GM21737 (cell line): ENCODE measurements around the gene MYH16.
A peak's percentile ranks its signal among the peaks of the same experiment; 100 is the strongest.
"Not testable (repeated sequence)": the region's sequence is repeated elsewhere in the genome, so short reads cannot be mapped to it uniquely, and the experiment has no call there.

Experiments
- ATAC-seq: cut with Tn5 transposase; IDR thresholded peaks from one replicate; pipeline ENCODE4 v1.9.1; 2021; ENCODE audit warnings: mild to moderate bottlenecking, moderate library complexity; ENCODE audit not compliant: unreplicated experiment

MYH16 gene

GRCh38 chr7:99301496-99301895, 28.9 kb downstream of the MYH16 start:
- no peak for ATAC-seq

DNA sequence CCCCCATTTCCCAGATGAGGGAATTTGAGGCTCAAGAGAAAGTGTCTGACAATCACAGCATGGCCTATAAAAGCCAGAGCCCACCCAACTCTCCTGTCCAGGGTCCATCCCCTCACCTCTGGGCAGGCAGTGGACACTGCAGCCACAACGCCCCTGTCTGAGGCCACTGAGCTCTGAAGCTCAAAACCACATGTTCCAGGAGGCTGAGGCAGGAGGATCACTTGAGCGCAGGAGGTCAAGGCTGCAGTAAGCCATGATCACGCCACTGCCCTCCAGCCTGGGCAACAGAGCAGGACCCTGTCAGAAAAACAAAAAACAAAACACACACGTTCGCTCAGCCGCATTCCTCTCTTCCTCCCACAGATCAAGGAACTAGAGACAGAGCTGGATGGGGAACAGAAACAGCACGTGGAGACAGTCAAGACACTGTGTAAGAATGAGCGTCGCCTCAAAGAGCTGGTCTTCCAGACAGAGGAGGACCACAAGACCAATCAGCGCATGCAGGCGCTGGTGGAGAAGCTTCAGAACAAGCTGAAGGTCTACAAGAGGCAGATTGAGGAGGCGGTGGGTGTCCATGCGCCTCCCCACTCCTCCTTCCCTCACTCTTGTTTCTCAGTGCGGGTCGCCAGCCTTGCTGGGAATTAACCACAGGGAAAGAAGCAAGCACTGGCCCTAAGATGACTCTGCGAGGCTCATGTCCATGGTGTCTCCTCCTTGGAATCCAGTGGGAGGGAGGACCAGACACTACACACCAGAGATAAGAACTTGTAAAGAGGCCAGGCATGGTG, 33.0 kb downstream of the MYH16 start:
- no peak for ATAC-seq

DNA sequence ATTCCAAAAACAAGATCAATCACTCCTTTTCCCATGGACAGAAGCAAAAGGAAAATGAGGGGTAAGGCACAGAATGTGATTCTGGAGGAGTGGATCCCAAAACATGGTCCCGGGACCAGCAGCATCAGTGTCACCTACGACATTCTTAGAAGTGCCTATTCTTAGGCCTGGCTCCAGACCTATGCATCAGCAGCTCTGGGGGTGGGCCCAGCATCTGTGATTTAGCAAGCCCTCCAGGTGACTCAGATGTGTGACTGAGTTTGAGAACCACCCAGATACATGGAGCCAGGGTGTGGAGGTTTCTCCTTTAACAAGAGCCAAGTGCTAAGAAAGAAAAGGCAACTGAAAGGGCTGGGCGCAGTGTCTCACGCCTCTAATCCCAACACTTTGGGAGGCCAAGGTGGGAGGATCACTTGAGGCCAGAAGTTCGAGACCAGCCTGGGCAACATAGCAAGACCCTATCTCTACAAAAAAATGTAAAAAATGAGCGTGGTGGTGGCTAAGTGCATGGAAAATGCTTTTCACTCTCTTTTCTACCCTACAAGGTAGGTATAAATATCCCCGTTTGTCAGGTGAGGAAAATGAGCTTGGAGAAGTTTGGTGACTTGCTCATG, 35.9 kb downstream of the MYH16 start:
- no peak for ATAC-seq

DNA sequence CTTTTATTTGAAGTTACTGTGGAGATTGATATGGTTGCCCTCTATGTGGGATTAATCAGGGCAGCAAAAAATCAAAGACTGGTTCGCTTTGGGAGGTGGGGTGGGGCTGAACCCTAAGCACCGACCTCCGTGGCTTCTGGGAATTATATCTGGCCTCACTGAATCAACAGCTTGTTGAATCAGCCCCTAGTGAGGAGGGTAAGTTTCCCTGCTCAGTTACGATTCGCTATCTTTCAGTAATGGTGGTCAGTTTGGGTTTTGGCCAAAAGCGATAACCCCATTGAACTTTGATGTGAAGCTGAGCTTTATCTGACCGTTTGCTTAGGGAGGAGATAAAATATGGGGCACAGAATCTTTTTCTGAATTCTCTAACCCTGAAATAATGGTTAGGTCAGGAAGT, 36.5 kb downstream of the MYH16 start:
- ATAC-seq = no peak

GRCh38 chr7:99310004-99310403, 37.4 kb downstream of the MYH16 start:
- no peak for ATAC-seq

DNA sequence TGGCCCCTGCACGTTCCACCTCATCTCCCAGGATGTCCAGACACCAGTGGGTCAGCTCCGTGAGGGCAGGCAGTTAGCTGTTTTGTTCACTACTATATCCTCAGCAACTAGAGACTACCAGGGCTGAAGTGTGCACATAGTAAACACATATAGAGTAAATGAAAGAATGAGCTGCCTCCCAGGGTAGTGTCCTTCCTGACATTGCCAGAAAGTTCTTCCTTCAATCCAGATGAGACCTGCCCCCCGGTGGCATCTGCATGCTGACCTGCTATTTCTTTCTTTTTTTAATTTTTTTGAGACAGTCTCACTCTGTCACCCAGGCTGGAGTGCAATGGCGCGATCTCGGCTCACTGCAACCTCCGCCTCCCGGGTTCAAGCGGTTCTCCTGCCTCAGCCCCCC, 39.1 kb downstream of the MYH16 start:
- ATAC-seq = no peak

GRCh38 chr7:99312316-99313203, 39.9 kb downstream of the MYH16 start:
- ATAC-seq = no peak

GRCh38 chr7:99313204-99313573, 40.5 kb downstream of the MYH16 start:
- ATAC-seq = no peak

- no peak for ATAC-seq
These were observed 41.9 kb downstream of the MYH16 start for GRCh38 chr7:99314504-99314903.

DNA sequence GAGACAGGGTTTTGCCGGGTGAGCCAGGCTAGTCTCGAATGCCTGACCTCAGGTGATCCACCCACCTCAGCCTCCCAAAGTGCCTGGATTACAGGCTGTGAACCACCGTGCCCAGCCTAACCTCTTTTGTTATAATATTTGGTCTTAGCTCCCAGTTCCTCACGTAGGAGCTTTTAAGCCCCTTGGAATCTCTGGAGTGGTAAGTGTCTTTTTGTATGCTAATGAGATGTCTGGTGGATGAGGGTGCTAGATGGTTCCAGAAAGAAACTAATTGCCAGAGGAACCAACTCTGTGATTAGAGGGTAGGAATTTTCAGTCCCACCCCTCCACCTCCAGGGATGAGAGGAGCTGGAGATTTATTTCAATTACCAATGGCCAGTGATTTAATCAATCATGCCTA, 47.7 kb downstream of the MYH16 start:
- ATAC-seq = no peak

GRCh38 chr7:99322659-99323058, 50.0 kb downstream of the MYH16 start:
- ATAC-seq = not testable (repeated sequence)

- ATAC-seq = no peak
These were observed 51.9 kb downstream of the MYH16 start for GRCh38 chr7:99324559-99324958.

GRCh38 chr7:99325001-99325493, 52.4 kb downstream of the MYH16 start:
- ATAC-seq = no peak

DNA sequence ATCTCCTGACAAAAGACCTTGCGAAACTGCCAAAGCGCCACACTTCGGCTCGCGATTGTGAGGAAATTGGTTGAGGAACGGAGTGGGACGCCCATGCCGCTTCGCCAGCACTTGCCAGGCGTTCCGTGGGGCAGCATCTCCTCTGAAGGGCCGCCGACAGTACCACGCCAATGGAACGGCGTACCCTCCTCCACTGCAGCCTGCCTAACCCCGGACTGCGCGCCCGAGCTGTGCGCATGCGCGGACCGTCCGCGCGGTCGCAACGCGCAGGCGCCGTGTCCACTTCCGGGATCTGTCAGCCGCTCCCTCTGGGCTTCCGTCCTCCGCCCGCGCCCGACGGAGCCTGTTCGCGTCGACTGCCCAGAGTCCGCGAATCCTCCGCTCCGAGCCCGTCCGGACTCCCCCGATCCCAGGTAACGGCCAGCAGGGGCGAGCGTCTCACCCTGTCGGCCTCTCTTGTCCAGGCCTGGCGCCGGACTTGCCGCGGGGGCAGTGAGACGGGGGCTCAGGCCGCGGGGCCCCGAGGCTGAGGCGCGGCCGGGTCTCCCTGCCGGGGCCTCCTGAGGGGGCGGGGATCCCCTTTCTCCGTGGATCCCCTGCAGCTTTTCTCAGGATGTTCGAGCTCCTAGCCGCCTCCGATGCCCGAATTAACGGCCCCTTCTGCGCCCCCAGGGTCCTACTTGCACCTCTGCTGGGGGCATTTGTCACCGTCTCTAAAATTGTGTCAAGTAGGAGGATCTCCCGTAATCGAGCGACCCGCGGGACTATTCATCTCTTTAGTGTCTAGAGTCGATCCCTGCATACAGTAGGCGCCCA, 53.2 kb downstream of the MYH16 start, which contains the start of gene ARPC1A:
ARPC1A (plus strand) TSS at position 307 of the 816 bp plus-strand sequence. CDS start 7,456 bp downstream, outside the sequence.
- peak; percentile 81 for ATAC-seq

DNA sequence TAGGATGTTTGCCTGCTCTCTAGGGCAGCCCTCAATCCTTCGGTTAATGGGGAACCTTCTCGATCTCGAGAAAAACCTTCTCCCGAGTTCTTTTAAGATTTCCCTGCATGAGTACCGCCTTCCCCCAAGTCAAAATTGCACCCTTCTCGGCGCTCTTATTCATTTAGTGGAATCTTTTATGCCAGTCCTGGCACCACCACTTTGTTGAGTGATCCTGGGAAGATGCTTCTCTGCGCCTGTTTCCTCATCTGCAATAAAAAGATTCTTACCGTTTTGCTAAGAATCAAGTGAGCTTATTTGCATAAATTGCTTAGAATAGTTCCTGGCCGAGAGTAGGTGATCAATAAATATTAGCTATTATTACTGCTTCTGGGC, 53.8 kb downstream of the MYH16 start:
- no peak for ATAC-seq

DNA sequence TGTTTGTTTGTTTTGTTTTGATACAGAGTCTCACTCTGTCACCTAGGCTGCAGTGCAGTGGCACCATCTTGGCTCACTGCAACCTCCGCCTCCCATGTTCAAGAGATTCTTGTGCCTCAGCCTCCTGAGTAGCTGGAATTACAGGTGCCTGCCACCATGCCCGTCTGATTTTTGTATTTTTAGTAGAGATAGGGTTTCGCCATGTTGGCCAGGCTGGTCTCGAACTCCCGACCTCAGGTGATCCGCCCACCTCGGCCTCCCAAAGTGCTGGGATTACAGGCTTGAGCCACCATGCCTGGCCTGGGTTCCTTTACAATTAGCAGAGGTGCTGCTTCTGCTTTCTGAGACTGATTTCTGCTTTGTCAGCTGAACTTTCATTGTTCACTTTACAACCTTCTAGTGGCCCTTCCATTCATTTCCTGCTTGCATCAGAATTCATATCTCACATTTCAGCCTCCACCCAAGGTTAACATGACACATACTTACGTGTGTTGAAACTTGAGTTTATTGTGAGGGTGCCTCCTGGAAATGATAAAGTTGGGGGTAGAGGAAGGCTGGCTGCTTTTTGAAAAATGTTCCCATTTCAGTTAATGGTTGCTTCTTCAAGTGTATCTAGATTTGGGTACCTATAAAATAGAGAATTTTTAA, 57.8 kb downstream of the MYH16 start:
- not testable (repeated sequence) for ATAC-seq

DNA sequence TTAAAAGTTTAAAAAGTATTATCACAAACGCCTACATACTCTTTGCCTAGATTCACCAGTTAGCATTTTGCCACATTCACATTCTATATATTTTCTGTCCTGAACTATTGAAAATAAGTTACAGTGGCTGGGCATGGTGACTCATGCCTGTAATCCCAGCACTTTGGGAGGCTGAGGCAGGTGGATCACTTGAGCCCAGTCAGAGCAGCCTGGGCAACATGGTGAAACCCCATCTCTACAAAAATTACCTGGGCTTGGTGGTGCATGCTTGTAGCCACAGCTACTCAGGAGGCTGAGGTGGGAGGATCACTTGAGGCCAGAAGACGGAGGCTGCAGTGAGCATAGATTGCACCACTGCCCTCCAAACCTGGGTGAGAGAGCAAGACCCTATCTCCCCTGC, 58.4 kb downstream of the MYH16 start:
- ATAC-seq = no peak

DNA sequence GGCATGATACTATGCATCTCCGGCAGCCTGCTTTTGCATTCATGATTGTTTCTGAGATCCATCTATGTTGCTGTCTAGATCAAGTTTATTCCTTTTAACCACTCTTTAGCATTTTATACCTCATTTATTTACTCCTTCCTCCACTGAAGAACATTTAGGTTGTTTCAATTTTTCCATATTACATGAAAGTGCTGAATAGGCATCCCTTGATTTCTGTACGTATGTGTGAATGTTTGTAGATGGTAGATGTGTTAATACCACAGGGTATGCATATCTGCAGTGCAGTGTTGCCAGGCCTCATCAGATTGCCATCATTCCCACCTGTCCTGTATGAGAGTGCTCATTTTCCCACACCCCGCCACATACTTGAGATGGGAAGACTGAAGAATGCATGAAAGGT, 67.0 kb downstream of the MYH16 start:
- no peak for ATAC-seq

DNA sequence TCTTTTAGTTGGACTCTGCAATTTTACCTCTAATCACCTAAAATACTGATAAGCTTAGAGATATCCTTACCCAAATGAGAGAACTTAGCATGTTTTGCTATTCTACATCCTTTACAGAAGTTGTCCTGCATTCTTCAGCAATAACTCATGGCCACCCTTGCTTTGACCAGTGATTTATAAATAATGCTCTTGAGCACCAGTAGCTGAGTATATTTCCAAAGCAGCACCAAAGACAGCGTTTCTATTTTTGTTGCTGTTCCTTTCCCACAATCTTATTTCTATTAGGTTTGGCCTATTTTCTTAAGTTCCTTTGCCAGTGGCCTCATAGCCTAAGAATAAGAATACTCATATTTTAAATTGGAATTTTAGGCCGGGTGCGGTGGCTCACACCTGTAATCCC, 68.0 kb downstream of the MYH16 start:
- no peak for ATAC-seq

DNA sequence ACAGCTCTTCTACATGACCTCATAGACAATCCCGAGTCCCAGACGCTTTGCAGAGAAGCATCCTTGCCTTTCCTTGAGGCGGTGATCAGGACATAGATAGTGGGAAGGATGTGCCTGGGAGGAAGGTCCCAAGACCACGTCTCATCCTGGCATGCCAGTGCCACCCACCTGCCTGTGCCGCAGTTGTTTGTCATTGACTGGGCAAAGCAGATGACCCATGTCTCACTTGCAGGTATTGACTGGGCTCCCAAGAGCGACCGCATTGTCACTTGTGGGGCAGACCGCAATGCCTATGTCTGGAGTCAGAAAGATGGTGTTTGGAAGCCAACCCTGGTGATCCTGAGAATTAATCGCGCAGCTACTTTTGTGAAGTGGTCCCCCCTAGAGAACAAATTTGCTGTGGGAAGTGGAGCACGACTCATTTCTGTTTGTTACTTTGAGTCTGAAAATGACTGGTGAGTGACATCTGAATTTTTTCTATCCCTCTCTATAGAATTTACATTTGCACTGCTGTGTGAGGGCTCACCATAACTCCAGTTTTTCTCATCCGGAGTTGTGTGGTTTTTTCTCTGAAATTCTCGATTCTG, 71.5 kb downstream of the MYH16 start:
- no peak for ATAC-seq
